Medulla oblongata (tissue), 1 donor: Measurements from ENCODE around the gene ANO4.

Source experiments
- DNase-seq: peaks from one replicate; pipeline ENCODE4 v3.0.0-alpha.2; 2015; ENCODE audit errors: extremely low spot score

Gene ANO4

GRCh38 chr12:100794441-100795173, at the start of gene ANO4:
Gene ANO4, plus strand, starts transcription at chr12:100794776. Its CDS starts 107,010 bp downstream, at chr12:100901786.
- peak; percentile 29 for DNase-seq

GRCh38 chr12:100745378-100746071, 49.1 kb upstream of the ANO4 start:
- no peak for DNase-seq

- no peak for DNase-seq
These were observed 41.7 kb upstream of the ANO4 start for GRCh38 chr12:100752841-100753240.

GRCh38 chr12:100753837-100754236, 40.7 kb upstream of the ANO4 start:
- no peak for DNase-seq

GRCh38 chr12:100755186-100755585, 39.4 kb upstream of the ANO4 start:
- no peak for DNase-seq

GRCh38 chr12:100758083-100758482, 36.5 kb upstream of the ANO4 start:
- no peak for DNase-seq

GRCh38 chr12:100767371-100767770, 27.2 kb upstream of the ANO4 start:
- DNase-seq, result no peak

GRCh38 chr12:100767950-100768349, 26.6 kb upstream of the ANO4 start:
- no peak for DNase-seq

GRCh38 chr12:100778967-100779590, 15.5 kb upstream of the ANO4 start:
- DNase-seq, result no peak

- no peak for DNase-seq
These were observed 5.4 kb upstream of the ANO4 start for GRCh38 chr12:100789146-100789545.

GRCh38 chr12:100789975-100790374, 4.6 kb upstream of the ANO4 start:
- DNase-seq, result no peak

GRCh38 chr12:100790552-100790951, 4.0 kb upstream of the ANO4 start:
- DNase-seq, result no peak

- no peak for DNase-seq
These were observed 1.4 kb upstream of the ANO4 start for GRCh38 chr12:100793182-100793581.

- DNase-seq, result peak; percentile 10
These were observed 711 bp downstream of the ANO4 start for GRCh38 chr12:100795174-100795799.

- DNase-seq, result no peak
These were observed 1.2 kb downstream of the ANO4 start for GRCh38 chr12:100795800-100796179.

- DNase-seq, result peak; percentile 16
These were observed 2.0 kb downstream of the ANO4 start for GRCh38 chr12:100796621-100797020.

GRCh38 chr12:100797246-100797645, 2.7 kb downstream of the ANO4 start:
- no peak for DNase-seq

GRCh38 chr12:100797786-100798185, 3.2 kb downstream of the ANO4 start:
- DNase-seq, result no peak

- no peak for DNase-seq
These were observed 3.9 kb downstream of the ANO4 start for GRCh38 chr12:100798286-100799160.

- peak; percentile 55 for DNase-seq
These were observed 5.2 kb downstream of the ANO4 start for GRCh38 chr12:100799770-100800169.

- no peak for DNase-seq
These were observed 6.1 kb downstream of the ANO4 start for GRCh38 chr12:100800723-100801122.
